CD4-positive, alpha-beta memory T cell (primary cell): ENCODE measurements around the gene TRIML1. TPM values are rescaled to one million over a fixed set of nuclear protein-coding genes. Genes with fewer than 3 reads are reported as not detected.
"Not testable (repeated sequence)": the region's sequence is repeated elsewhere in the genome, so short reads cannot be mapped to it uniquely, and the experiment has no call there.

Experiments
- CTCF ChIA-PET: fragments of 350-600 bp; sonication (Branson Sonifier 250); formaldehyde crosslinking; loops from one replicate; lab custom pipeline; 2021; ENCODE audit warnings: inconsistent platforms; ENCODE audit not compliant: partially characterized antibody; lab: Charles Lee
- POLR2A ChIA-PET: fragments of 350-600 bp; sonication (Branson Sonifier 250); formaldehyde crosslinking; loops from one replicate; lab custom pipeline; 2021; ENCODE audit not compliant: partially characterized antibody; lab: Charles Lee
- DNase-seq, 5 donors: peaks; one replicate each; pipeline versions ENCODE4 v3.0.0 to v3.0.0-alpha.2; 2020 to 2022; ENCODE audit warnings: mixed read lengths in 1 of 5
- H3K27ac ChIP-seq: one replicate; pipeline ENCODE4 v1.7.0; 2013; ENCODE audit warnings: low read depth, low read length
- H3K27me3 ChIP-seq: 2 replicates; pipeline ENCODE4 v1.7.0; 2013; ENCODE audit warnings: mild to moderate bottlenecking, low read length, moderate library complexity; ENCODE audit not compliant: insufficient read depth
- H3K36me3 ChIP-seq: 2 replicates; pipeline ENCODE4 v1.7.0; 2013; ENCODE audit warnings: mild to moderate bottlenecking, low read length, moderate library complexity; ENCODE audit not compliant: insufficient read depth
- H3K4me1 ChIP-seq: 2 replicates; pipeline ENCODE4 v1.7.0; 2013; ENCODE audit warnings: mild to moderate bottlenecking, low read length, moderate library complexity; ENCODE audit not compliant: insufficient read depth
- H3K4me3 ChIP-seq, 2 donors: one replicate each; pipeline ENCODE4 v1.7.0; 2013; ENCODE audit warnings: low read length in 2 of 2, mild to moderate bottlenecking in 1 of 2
- H3K9me3 ChIP-seq, 2 donors: one replicate each; pipeline ENCODE4 v1.7.0; 2013; ENCODE audit warnings: low read length in 2 of 2, control low read depth in 1 of 2; ENCODE audit not compliant: control insufficient read depth in 1 of 2
- H3K27ac Mint-ChIP-seq, 7 donors: one replicate each; pipeline ENCODE4 v1.8.0; 2020 to 2021; ENCODE audit warnings: mixed read lengths in 7 of 7, mild to moderate bottlenecking in 6 of 7, inconsistent platforms in 3 of 7, moderate library complexity in 3 of 7
- H3K27me3 Mint-ChIP-seq, 2 donors: one replicate each; pipeline ENCODE4 v1.8.0; 2020 to 2021; ENCODE audit warnings: mixed read lengths in 2 of 2
- H3K36me3 Mint-ChIP-seq, 2 donors: one replicate each; pipeline ENCODE4 v1.8.0; 2020 to 2021; ENCODE audit warnings: mixed read lengths in 2 of 2, inconsistent platforms in 1 of 2, mild to moderate bottlenecking in 1 of 2
- H3K4me1 Mint-ChIP-seq, 4 donors: one replicate each; pipeline ENCODE4 v1.8.0; 2020 to 2021; ENCODE audit warnings: mixed read lengths in 4 of 4, mild to moderate bottlenecking in 1 of 4
- H3K4me3 Mint-ChIP-seq, 8 donors: one replicate each; pipeline ENCODE4 v1.8.0; 2020 to 2021; ENCODE audit warnings: mixed read lengths in 8 of 8, mild to moderate bottlenecking in 7 of 8, moderate library complexity in 6 of 8, inconsistent platforms in 3 of 8
- H3K9me3 Mint-ChIP-seq, 8 donors: one replicate each; pipeline ENCODE4 v1.8.0; 2020 to 2021; ENCODE audit warnings: mixed read lengths in 8 of 8, mild to moderate bottlenecking in 5 of 8, inconsistent platforms in 3 of 8, moderate library complexity in 1 of 8
- intact Hi-C: fragments of 100-400 bp; cut with micrococcal nuclease; formaldehyde crosslinking; loops from one replicate; pipeline ENCODE4 v1.15.1; 2023
- polyA plus RNA-seq, 2 donors: library from polyadenylated mRNA; unstranded; fragments of 300-500 nt; fragmentation: Illumina TruSeq; gene quantifications; one replicate each; pipeline ENCODE4 v1.2.3, GENCODE V29; 2021
- total RNA-seq, 2 experiments: library from RNA; stranded (reverse); gene quantifications; one replicate each; pipeline ENCODE4 v1.2.3, GENCODE V29; 2021

The TRIML1 gene
- total and polyA plus RNA-seq, 4 experiments from 2014 or later: not detected

- no peak overlapping the region for H3K27ac Mint-ChIP-seq
- H3K36me3 Mint-ChIP-seq: no peaks in the 10 kb centered on the region
- ChIA-PET CTCF (no interaction called here), POLR2A (no interaction called here)
- no peak overlapping the region for H3K27ac ChIP-seq
- no peaks in the 10 kb centered on the region for H3K4me1 Mint-ChIP-seq
- H3K4me3 Mint-ChIP-seq: no peak overlapping the region
- H3K27me3 Mint-ChIP-seq: no peaks in the 10 kb centered on the region
- H3K27me3 ChIP-seq: no peaks in the 10 kb centered on the region
- intact Hi-C loops: no loop called here
- H3K9me3 ChIP-seq: no peaks in the 10 kb centered on the region
- H3K36me3 ChIP-seq: no peaks in the 10 kb centered on the region
- H3K4me1 ChIP-seq: no peaks in the 10 kb centered on the region
- H3K9me3 Mint-ChIP-seq: peaks cover 0 to 20% (median 6%) of the 10 kb centered on the region in 8 donors
- DNase-seq: no peak
- no peak overlapping the region for H3K4me3 ChIP-seq
Measured at GRCh38 chr4:188154668-188155405, 15.6 kb downstream of the TRIML1 start.

GRCh38 chr4:188158336-188158735, 19.1 kb downstream of the TRIML1 start:
- Mint-ChIP-seq H3K4me1 (no peaks in the 10 kb centered on the region), H3K36me3 (no peaks in the 10 kb centered on the region), H3K4me3 (no peak overlapping the region), H3K27ac (no peak overlapping the region), H3K9me3 (peaks cover 0 to 18% (median 7%) of the 10 kb centered on the region in 8 donors), H3K27me3 (no peaks in the 10 kb centered on the region)
- intact Hi-C loops: no loop called here
- no peaks in the 10 kb centered on the region for H3K36me3 ChIP-seq
- CTCF ChIA-PET: no interaction called here
- H3K4me3 ChIP-seq: no peak overlapping the region
- H3K9me3 ChIP-seq: no peaks in the 10 kb centered on the region
- H3K27ac ChIP-seq: no peak overlapping the region
- no peak for DNase-seq
- H3K27me3 ChIP-seq: no peaks in the 10 kb centered on the region
- no peaks in the 10 kb centered on the region for H3K4me1 ChIP-seq
- POLR2A ChIA-PET: no interaction called here

- H3K36me3 Mint-ChIP-seq, H3K27me3 Mint-ChIP-seq, intact Hi-C loops, H3K4me1 Mint-ChIP-seq, H3K9me3 ChIP-seq, H3K4me1 ChIP-seq, H3K4me3 Mint-ChIP-seq, CTCF ChIA-PET, H3K27me3 ChIP-seq, POLR2A ChIA-PET, H3K36me3 ChIP-seq, H3K27ac Mint-ChIP-seq, H3K27ac ChIP-seq, DNase-seq, H3K4me3 ChIP-seq: not testable (repeated sequence)
- H3K9me3 Mint-ChIP-seq: peaks cover 0 to 18% (median 7%) of the 10 kb centered on the region in 8 donors
Measured at GRCh38 chr4:188159513-188160226, 20.4 kb downstream of the TRIML1 start.

GRCh38 chr4:188160406-188160805, 21.2 kb downstream of the TRIML1 start:
- no peak overlapping the region for H3K27ac Mint-ChIP-seq
- CTCF ChIA-PET: no interaction called here
- no peaks in the 10 kb centered on the region for H3K4me1 ChIP-seq
- no peak overlapping the region for H3K27ac ChIP-seq
- intact Hi-C loops: no loop called here
- POLR2A ChIA-PET: no interaction called here
- peaks cover 0 to 15% (median 5%) of the 10 kb centered on the region in 8 donors for H3K9me3 Mint-ChIP-seq
- H3K36me3 ChIP-seq: no peaks in the 10 kb centered on the region
- H3K4me3 ChIP-seq: no peak overlapping the region
- no peak for DNase-seq
- no peak overlapping the region for H3K4me3 Mint-ChIP-seq
- H3K27me3 Mint-ChIP-seq: no peaks in the 10 kb centered on the region
- H3K9me3 ChIP-seq: no peaks in the 10 kb centered on the region
- no peaks in the 10 kb centered on the region for H3K27me3 ChIP-seq
- no peaks in the 10 kb centered on the region for H3K36me3 Mint-ChIP-seq
- no peaks in the 10 kb centered on the region for H3K4me1 Mint-ChIP-seq

GRCh38 chr4:188161167-188161566, 21.9 kb downstream of the TRIML1 start:
- intact Hi-C loops: no loop called here
- H3K4me1 Mint-ChIP-seq: no peaks in the 10 kb centered on the region

GRCh38 chr4:188162698-188163097, 23.5 kb downstream of the TRIML1 start:
- H3K9me3 ChIP-seq: no peaks in the 10 kb centered on the region
- intact Hi-C loops: no loop called here

More at GRCh38 chr4:188161167-188161566, 21.9 kb downstream of the TRIML1 start:
- Histone ChIP-seq H3K4me1 (no peaks in the 10 kb centered on the region), H3K27me3 (no peaks in the 10 kb centered on the region), H3K36me3 (no peaks in the 10 kb centered on the region), H3K4me3 (no peak overlapping the region), H3K9me3 (no peaks in the 10 kb centered on the region), H3K27ac (no peak overlapping the region)
- no peak for DNase-seq
- H3K27ac Mint-ChIP-seq: no peak overlapping the region
- peaks cover 0 to 15% (median 6%) of the 10 kb centered on the region in 8 donors for H3K9me3 Mint-ChIP-seq
- ChIA-PET POLR2A (no interaction called here), CTCF (no interaction called here)
- H3K4me3 Mint-ChIP-seq: no peak overlapping the region
- no peaks in the 10 kb centered on the region for H3K27me3 Mint-ChIP-seq
- H3K36me3 Mint-ChIP-seq: no peaks in the 10 kb centered on the region

GRCh38 chr4:188168726-188169373, 29.6 kb downstream of the TRIML1 start:
- intact Hi-C loops: no loop called here
- Mint-ChIP-seq H3K36me3 (no peaks in the 10 kb centered on the region), H3K9me3 (peaks cover 0 to 12% (median 6%) of the 10 kb centered on the region in 8 donors), H3K27me3 (no peaks in the 10 kb centered on the region), H3K4me3 (no peak overlapping the region), H3K27ac (no peak overlapping the region), H3K4me1 (peaks cover 0 to 1% (median 0%) of the 10 kb centered on the region in 4 donors)
- Histone ChIP-seq H3K9me3 (no peaks in the 10 kb centered on the region), H3K36me3 (no peaks in the 10 kb centered on the region), H3K27ac (no peak overlapping the region), H3K27me3 (no peaks in the 10 kb centered on the region), H3K4me3 (no peak overlapping the region), H3K4me1 (no peaks in the 10 kb centered on the region)
- ChIA-PET CTCF (no interaction called here), POLR2A (no interaction called here)
- DNase-seq: no peak

More at GRCh38 chr4:188162698-188163097, 23.5 kb downstream of the TRIML1 start:
- CTCF ChIA-PET: no interaction called here
- no peaks in the 10 kb centered on the region for H3K4me1 ChIP-seq
- no peak overlapping the region for H3K4me3 Mint-ChIP-seq
- H3K27me3 Mint-ChIP-seq: no peaks in the 10 kb centered on the region
- H3K4me3 ChIP-seq: no peak overlapping the region
- no peaks in the 10 kb centered on the region for H3K36me3 ChIP-seq
- no peaks in the 10 kb centered on the region for H3K4me1 Mint-ChIP-seq
- H3K36me3 Mint-ChIP-seq: no peaks in the 10 kb centered on the region
- POLR2A ChIA-PET: no interaction called here
- no peak for DNase-seq
- no peaks in the 10 kb centered on the region for H3K27me3 ChIP-seq
- H3K27ac ChIP-seq: no peak overlapping the region
- H3K9me3 Mint-ChIP-seq: peaks cover 0 to 9% (median 4%) of the 10 kb centered on the region in 8 donors
- no peak overlapping the region for H3K27ac Mint-ChIP-seq
